PC-3 (cell line): Measurements from ENCODE around the gene LMO1. TPM values are rescaled to one million over a fixed set of nuclear protein-coding genes. Genes with fewer than 3 reads are reported as not detected.
A peak's percentile ranks its signal among the peaks of the same experiment; 100 is the strongest.

Source experiments
- ATAC-seq: fragments of 200-7000 bp; cut with Tn5 transposase; 2 replicates; pipeline ENCODE4 v1.9.1; 2020; ENCODE audit warnings: mild to moderate bottlenecking, moderate library complexity
- BruUV-seq: library from RNA; stranded (reverse); fragments of 400-500 nt; replicated peaks from 2 replicates; lab custom pipeline; 2021; lab: Mats Ljungman, UMichigan
- CTCF ChIA-PET: fragments of 300-600 bp; sonication (Branson Sonifier 250); formaldehyde crosslinking; loops from one replicate; lab custom pipeline; 2022; ENCODE audit warnings: antibody characterized with exemption; lab: Charles Lee
- POLR2A ChIA-PET: fragments of 300-600 bp; sonication (Branson Sonifier 250); formaldehyde crosslinking; loops from one replicate; lab custom pipeline; 2022; ENCODE audit warnings: antibody characterized with exemption; ENCODE audit not compliant: unreplicated experiment; lab: Charles Lee
- DNase-seq: peaks from one replicate; pipeline ENCODE4 v3.0.0-alpha.2; 2015
- H2AFZ ChIP-seq: fragments of 300-600 bp; sonication (generic); 2 replicates; pipeline ENCODE4 v1.6.0; 2016; ENCODE audit warnings: antibody characterized with exemption, low read length
- H3F3A ChIP-seq: fragments of 300-600 bp; sonication (generic); one replicate; pipeline ENCODE4 v1.6.0; 2017; ENCODE audit warnings: antibody characterized with exemption, low read length, control low read depth, mild to moderate bottlenecking; ENCODE audit not compliant: unreplicated experiment
- H3K27ac ChIP-seq: fragments of 300-600 bp; sonication (generic); 2 replicates; pipeline ENCODE4 v1.5.1; 2016; ENCODE audit warnings: mild to moderate bottlenecking, low read length
- H3K27me3 ChIP-seq: fragments of 300-600 bp; sonication (generic); 2 replicates; pipeline ENCODE4 v1.6.1; 2016; ENCODE audit warnings: low read length, mixed read lengths
- H3K36me3 ChIP-seq: fragments of 300-600 bp; sonication (generic); 2 replicates; pipeline ENCODE4 v1.6.1; 2016; ENCODE audit warnings: low read depth, mixed run types, low read length, mixed read lengths
- H3K4me1 ChIP-seq: fragments of 300-600 bp; sonication (generic); 2 replicates; pipeline ENCODE4 v1.5.1; 2016; ENCODE audit warnings: low read length; ENCODE audit not compliant: insufficient read depth
- H3K4me2 ChIP-seq: fragments of 300-600 bp; sonication (generic); 2 replicates; pipeline ENCODE4 v1.6.0; 2016; ENCODE audit warnings: low read length
- H3K4me3 ChIP-seq: fragments of 300-600 bp; sonication (generic); 2 replicates; pipeline ENCODE4 v1.5.1; 2016; ENCODE audit warnings: mild to moderate bottlenecking, low read length, mixed read lengths
- H3K79me2 ChIP-seq: fragments of 300-600 bp; sonication (generic); 2 replicates; pipeline ENCODE4 v1.6.1; 2017; ENCODE audit warnings: low read length, mixed read lengths
- H3K9ac ChIP-seq: fragments of 300-600 bp; sonication (generic); 2 replicates; pipeline ENCODE4 v1.6.0; 2016; ENCODE audit warnings: mild to moderate bottlenecking, low read length
- H3K9me2 ChIP-seq: fragments of 300-600 bp; sonication (generic); replicated peaks from 2 replicates; pipeline ENCODE4 v1.6.1; 2016; ENCODE audit warnings: mixed run types, low read length, mixed read lengths
- H3K9me3 ChIP-seq: fragments of 300-600 bp; sonication (generic); 2 replicates; pipeline ENCODE4 v1.6.1; 2016; ENCODE audit warnings: low read length, mixed read lengths
- H4K20me1 ChIP-seq: fragments of 300-600 bp; sonication (generic); 2 replicates; pipeline ENCODE4 v1.6.1; 2016; ENCODE audit warnings: low read length, mixed read lengths
- EZH2 ChIP-seq: fragments of 300-600 bp; sonication (generic); IDR thresholded peaks from one replicate; pipeline ENCODE4 v1.6.1; 2017; ENCODE audit warnings: antibody characterized with exemption, mild to moderate bottlenecking, low read length; ENCODE audit not compliant: unreplicated experiment
- EZH2phosphoT487 ChIP-seq: fragments of 300-600 bp; sonication (generic); IDR thresholded peaks from 2 replicates; pipeline ENCODE4 v1.6.1; 2018; ENCODE audit warnings: mild to moderate bottlenecking, antibody characterized with exemption, low read length, borderline replicate concordance
- intact Hi-C: fragments of 100-400 bp; cut with micrococcal nuclease; formaldehyde crosslinking; loops from 2 replicates; pipeline ENCODE4 v1.9.0; 2023
- total RNA-seq: library from RNA; depleted of rRNA; stranded (reverse); fragments of >200 nt; gene quantifications from 2 replicates; pipeline ENCODE4 v1.2.3, GENCODE V29; 2014
- TF ChIP-seq, protein P1 (sequence below): fragments of 300-600 bp; sonication (generic); conservative IDR thresholded peaks from 2 replicates; pipeline ENCODE4 v1.5.1; 2017; ENCODE audit warnings: antibody characterized with exemption, low read depth, mild to moderate bottlenecking, low read length

Gene LMO1
- total RNA-seq, 1 experiment from 2014 or later, result 0.15 TPM

DNA sequence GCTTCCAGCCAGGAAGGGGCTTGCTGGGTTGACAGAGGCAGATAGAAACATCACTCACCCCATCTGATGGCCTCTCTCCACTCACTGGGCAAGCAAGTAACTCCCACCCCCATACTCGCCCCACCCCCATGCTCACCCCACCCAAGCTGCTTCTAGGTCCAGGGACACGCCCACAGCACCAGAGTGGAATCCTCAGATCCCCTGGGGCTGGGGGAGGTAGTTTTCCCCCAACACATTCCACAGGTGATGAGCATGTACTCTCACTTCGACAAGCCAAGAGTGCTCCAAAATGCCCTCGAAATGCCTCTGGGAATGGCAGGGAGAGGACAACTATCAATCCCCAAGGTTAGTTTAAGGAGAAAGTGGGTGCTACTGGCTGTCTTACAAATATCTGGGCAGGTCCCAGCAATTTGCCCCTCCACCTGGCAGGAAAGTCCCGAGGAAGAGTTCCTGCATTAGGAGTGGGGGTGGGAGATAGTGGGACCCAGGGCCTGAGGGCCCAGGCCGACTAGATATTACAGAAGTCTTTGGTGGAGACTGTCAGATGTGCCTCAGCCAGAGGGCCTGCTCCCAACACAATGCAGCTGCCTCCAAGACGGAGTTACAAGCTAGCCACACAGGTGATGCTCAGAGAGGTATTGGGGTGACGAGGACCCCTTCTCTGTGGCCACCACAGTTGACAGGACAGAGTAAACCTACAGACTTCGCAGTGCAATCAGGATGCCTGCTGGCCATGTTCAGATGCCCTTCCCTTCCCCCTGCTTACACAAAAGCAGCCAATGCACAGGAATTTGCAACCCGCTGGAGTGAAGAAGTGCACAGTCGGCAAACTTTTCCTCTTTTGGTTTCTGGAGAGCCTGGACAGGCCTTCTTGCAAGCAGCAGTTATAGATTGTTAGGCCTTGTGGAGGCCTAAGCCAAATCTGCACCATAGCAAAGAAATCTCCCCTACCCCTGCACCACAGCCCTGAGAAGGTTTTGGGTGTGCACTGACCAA lies 2.9 kb upstream of the LMO1 start:
- CTCF ChIA-PET, result no interaction called here
- no peaks in the 10 kb centered on the region for H3K9me2 ChIP-seq
- ATAC-seq (no peak), DNase-seq (no peak)
- peaks cover 19% of the 10 kb centered on the region for H3K27me3 ChIP-seq
- no peaks in the 10 kb centered on the region for H3F3A ChIP-seq
- H3K4me2 ChIP-seq, result no peak overlapping the region
- BruUV-seq, result no TSS peak
- no peak overlapping the region for H3K9ac ChIP-seq
- H3K79me2 ChIP-seq, result no peaks in the 10 kb centered on the region
- POLR2A ChIA-PET, result no interaction called here
- TF ChIP-seq EZH2 (no peak), EZH2phosphoT487 (no peak)
- TF ChIP-seq, protein P1, sequence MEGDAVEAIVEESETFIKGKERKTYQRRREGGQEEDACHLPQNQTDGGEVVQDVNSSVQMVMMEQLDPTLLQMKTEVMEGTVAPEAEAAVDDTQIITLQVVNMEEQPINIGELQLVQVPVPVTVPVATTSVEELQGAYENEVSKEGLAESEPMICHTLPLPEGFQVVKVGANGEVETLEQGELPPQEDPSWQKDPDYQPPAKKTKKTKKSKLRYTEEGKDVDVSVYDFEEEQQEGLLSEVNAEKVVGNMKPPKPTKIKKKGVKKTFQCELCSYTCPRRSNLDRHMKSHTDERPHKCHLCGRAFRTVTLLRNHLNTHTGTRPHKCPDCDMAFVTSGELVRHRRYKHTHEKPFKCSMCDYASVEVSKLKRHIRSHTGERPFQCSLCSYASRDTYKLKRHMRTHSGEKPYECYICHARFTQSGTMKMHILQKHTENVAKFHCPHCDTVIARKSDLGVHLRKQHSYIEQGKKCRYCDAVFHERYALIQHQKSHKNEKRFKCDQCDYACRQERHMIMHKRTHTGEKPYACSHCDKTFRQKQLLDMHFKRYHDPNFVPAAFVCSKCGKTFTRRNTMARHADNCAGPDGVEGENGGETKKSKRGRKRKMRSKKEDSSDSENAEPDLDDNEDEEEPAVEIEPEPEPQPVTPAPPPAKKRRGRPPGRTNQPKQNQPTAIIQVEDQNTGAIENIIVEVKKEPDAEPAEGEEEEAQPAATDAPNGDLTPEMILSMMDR, result no peak
- H3K36me3 ChIP-seq, result no peaks in the 10 kb centered on the region
- no peaks in the 10 kb centered on the region for H4K20me1 ChIP-seq
- H3K4me3 ChIP-seq, result no peak overlapping the region
- H2AFZ ChIP-seq, result no peak overlapping the region
- no peak overlapping the region for H3K27ac ChIP-seq
- intact Hi-C loops, result no loop called here
- no peaks in the 10 kb centered on the region for H3K4me1 ChIP-seq
- no peaks in the 10 kb centered on the region for H3K9me3 ChIP-seq

- Histone ChIP-seq H3K9me2 (no peaks in the 10 kb centered on the region), H3K79me2 (no peaks in the 10 kb centered on the region), H3K4me3 (no peak overlapping the region), H3F3A (no peaks in the 10 kb centered on the region), H3K27me3 (peaks cover 26% of the 10 kb centered on the region), H3K27ac (no peak overlapping the region), H3K9ac (no peak overlapping the region), H3K4me1 (no peaks in the 10 kb centered on the region), H4K20me1 (no peaks in the 10 kb centered on the region), H3K4me2 (no peak overlapping the region), H3K36me3 (no peaks in the 10 kb centered on the region), H2AFZ (no peak overlapping the region), H3K9me3 (no peaks in the 10 kb centered on the region)
- no peak for TF ChIP-seq EZH2phosphoT487
- TF ChIP-seq, protein P1, result peak; percentile 18; the same call in 1 of the 2 replicates
- no peak for DNase-seq
- intact Hi-C loops, result no loop called here
- ChIA-PET POLR2A (no interaction called here), CTCF (no interaction called here)
- BruUV-seq, result no TSS peak
- ATAC-seq, result no peak
Observed at GRCh38 chr11:8265681-8266241, 2.1 kb upstream of the LMO1 start.
